Lower lobe of right lung (tissue), 2 donors: ENCODE data around the gene APOD. TPM values are rescaled to one million over a fixed set of nuclear protein-coding genes. Genes with fewer than 3 reads are reported as not detected.
A peak's percentile ranks its signal among the peaks of the same experiment; 100 is the strongest.

Source experiments
- ATAC-seq, 2 donors: fragments of 200-7000 bp; cut with Tn5 transposase; one replicate each; pipeline ENCODE4 v1.9.1; 2020 to 2022; ENCODE audit warnings: mild to moderate bottlenecking in 2 of 2, moderate library complexity in 2 of 2
- DNase-seq: peaks from one replicate; pipeline ENCODE4 v3.0.0-alpha.2; 2020
- H3K27ac ChIP-seq: fragments of 200-600 bp; one replicate; pipeline ENCODE4 v1.8.0; 2022
- H3K27me3 ChIP-seq: fragments of 200-600 bp; one replicate; pipeline ENCODE4 v1.8.0; 2022; ENCODE audit warnings: low read depth
- H3K36me3 ChIP-seq: fragments of 200-600 bp; one replicate; pipeline ENCODE4 v1.8.0; 2022; ENCODE audit warnings: mild to moderate bottlenecking
- H3K4me1 ChIP-seq: fragments of 200-600 bp; one replicate; pipeline ENCODE4 v1.8.0; 2022
- H3K4me3 ChIP-seq: fragments of 200-600 bp; one replicate; pipeline ENCODE4 v1.8.0; 2022; ENCODE audit warnings: mild to moderate bottlenecking
- H3K9me3 ChIP-seq: fragments of 200-600 bp; one replicate; pipeline ENCODE4 v1.8.0; 2022
- intact Hi-C: fragments of 100-400 bp; cut with DNase I; formaldehyde crosslinking; loops from one replicate; pipeline ENCODE4 v1.11.0; 2022
- total RNA-seq: library from RNA; stranded (reverse); fragmentation: NEBNext Ultra II Directional; extraction: Animal tissue kit (Norgen Biotek cat#: 25700); gene quantifications from one replicate; pipeline ENCODE4 v1.2.1, GENCODE V29; 2021
- TF ChIP-seq, protein P1 (sequence below): fragments of 200-600 bp; IDR thresholded peaks from one replicate; pipeline ENCODE4 v1.8.0; 2022; ENCODE audit warnings: antibody characterized with exemption, mild to moderate bottlenecking
- donor health status: DM: no; HTN: yes; CAD: no; lungs with severe emphysema.

Gene APOD
- total RNA-seq, 1 donor from 2014 or later, result 91.6 TPM

DNA sequence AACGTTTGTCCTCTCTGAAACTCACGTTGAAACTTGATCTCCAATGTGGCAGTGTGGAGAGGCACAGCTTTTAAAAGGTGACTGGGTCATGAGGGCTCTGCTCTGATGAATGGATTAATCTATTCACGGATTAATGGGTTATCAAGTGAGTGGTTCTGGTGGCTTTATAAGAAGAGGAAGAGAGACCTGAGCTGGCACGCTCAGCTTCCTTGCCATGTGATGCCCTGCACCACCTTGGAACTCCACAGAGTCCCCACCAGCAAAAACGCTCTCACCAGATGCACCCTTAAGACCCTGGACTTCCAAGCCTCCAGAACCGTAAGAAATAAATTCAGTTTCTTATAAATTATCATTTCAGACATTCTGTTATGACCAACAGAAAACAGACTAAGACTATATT is 43.2 kb downstream of the APOD start:
- ATAC-seq (no peak), DNase-seq (no peak)
- no peaks in the 10 kb centered on the region for H3K27me3 ChIP-seq
- H3K4me3 ChIP-seq, result peak overlapping the region; percentile 88
- no peaks in the 10 kb centered on the region for H3K9me3 ChIP-seq
- no peak overlapping the region for H3K27ac ChIP-seq
- TF ChIP-seq, protein P1, sequence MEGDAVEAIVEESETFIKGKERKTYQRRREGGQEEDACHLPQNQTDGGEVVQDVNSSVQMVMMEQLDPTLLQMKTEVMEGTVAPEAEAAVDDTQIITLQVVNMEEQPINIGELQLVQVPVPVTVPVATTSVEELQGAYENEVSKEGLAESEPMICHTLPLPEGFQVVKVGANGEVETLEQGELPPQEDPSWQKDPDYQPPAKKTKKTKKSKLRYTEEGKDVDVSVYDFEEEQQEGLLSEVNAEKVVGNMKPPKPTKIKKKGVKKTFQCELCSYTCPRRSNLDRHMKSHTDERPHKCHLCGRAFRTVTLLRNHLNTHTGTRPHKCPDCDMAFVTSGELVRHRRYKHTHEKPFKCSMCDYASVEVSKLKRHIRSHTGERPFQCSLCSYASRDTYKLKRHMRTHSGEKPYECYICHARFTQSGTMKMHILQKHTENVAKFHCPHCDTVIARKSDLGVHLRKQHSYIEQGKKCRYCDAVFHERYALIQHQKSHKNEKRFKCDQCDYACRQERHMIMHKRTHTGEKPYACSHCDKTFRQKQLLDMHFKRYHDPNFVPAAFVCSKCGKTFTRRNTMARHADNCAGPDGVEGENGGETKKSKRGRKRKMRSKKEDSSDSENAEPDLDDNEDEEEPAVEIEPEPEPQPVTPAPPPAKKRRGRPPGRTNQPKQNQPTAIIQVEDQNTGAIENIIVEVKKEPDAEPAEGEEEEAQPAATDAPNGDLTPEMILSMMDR, result no peak
- H3K36me3 ChIP-seq, result no peaks in the 10 kb centered on the region
- intact Hi-C loops, result no loop called here
- H3K4me1 ChIP-seq, result peaks cover 57% of the 10 kb centered on the region

DNA sequence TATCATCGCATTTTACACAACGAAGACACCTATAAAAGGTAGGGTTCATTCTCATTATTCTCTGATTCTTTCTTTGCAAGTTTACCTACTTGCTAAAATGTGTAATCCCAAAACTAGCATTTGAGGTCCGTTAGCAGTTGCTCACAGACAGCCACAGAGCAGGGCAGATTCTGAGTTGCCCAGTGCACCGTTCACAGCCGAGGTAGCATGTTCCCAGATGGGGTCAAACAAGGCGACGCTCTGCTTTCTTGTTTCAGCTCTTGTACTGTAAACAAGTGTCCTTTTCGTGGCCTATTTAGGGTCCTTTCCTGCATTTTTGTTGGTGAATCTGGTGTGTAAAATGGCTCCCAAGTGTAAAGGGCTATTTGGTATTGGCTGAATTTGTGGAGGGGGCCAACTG is 43.7 kb downstream of the APOD start:
- intact Hi-C loops, result no loop called here
- H3K4me1 ChIP-seq, result peaks cover 57% of the 10 kb centered on the region

DNA sequence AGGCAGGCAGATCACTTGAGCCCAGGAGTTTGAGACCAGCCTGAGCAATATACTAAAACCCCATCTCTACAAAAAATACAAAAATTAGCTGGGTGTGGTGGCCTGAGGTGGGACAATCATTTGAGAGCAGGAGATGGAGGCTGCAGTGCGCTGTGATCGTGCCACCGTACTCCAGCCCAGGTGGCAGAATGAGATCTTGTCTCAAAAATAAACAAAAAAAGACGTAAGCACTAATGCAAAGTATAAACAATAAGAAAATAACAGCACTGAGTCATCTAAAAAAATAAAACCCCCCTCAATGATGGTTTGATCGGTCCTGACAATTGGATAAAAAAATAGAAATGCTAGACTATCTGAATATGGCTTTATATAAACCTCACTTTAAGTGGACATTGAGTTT is 44.3 kb downstream of the APOD start:
- Histone ChIP-seq H3K27me3 (no peaks in the 10 kb centered on the region), H3K4me1 (peaks cover 59% of the 10 kb centered on the region), H3K4me3 (peak overlapping the region; percentile 88), H3K36me3 (no peaks in the 10 kb centered on the region), H3K9me3 (no peaks in the 10 kb centered on the region), H3K27ac (no peak overlapping the region)
- ATAC-seq (no peak), DNase-seq (no peak)
- intact Hi-C loops, result loop anchor here (10.0 kb wide), 1 partner anchor 865 kb away; the partner anchor contains the start of gene LSG1
- TF ChIP-seq, protein P1, result no peak

More for the DNA sequence above, 43.7 kb downstream of the APOD start:
- DNase-seq (no peak), ATAC-seq (no peak)
- Histone ChIP-seq H3K27me3 (no peaks in the 10 kb centered on the region), H3K9me3 (no peaks in the 10 kb centered on the region), H3K4me3 (peak overlapping the region; percentile 88), H3K36me3 (no peaks in the 10 kb centered on the region), H3K27ac (no peak overlapping the region)
- TF ChIP-seq, protein P1, result no peak

DNA sequence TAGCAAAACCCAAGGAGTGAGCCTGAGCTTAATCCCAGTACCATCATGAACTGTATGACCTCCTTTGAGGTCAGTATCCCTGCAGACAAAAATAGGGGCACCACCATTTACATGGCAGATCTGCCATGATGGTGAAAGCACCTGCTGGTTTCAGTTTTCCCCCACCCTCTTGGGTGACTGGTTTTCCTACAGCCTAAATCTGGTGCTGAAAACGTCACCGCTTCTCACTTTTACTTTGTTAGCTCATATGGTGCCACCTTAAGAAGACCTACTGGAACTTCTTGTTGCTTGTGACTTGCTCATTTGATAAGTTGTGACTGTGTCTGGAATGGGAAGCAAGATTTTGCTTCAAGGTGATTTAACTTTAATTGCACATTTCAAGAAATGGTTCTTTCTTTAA is 45.7 kb downstream of the APOD start:
- ATAC-seq, result no peak
- TF ChIP-seq, protein P1, result no peak
- H3K27me3 ChIP-seq, result no peaks in the 10 kb centered on the region
- H3K36me3 ChIP-seq, result no peaks in the 10 kb centered on the region
- no peak overlapping the region for H3K4me3 ChIP-seq
- no peaks in the 10 kb centered on the region for H3K9me3 ChIP-seq
- DNase-seq, result no peak
- intact Hi-C loops, result loop anchor here (10.0 kb wide), 1 partner anchor 863 kb away; the partner anchor contains the start of gene LSG1
- no peak overlapping the region for H3K27ac ChIP-seq
- peaks cover 57% of the 10 kb centered on the region for H3K4me1 ChIP-seq

GRCh38 chr3:195535293-195535692 is 48.4 kb downstream of the APOD start:
- no peak for ATAC-seq
- H3K36me3 ChIP-seq, result no peaks in the 10 kb centered on the region
- H3K27me3 ChIP-seq, result no peaks in the 10 kb centered on the region
- TF ChIP-seq, protein P1, result no peak
- no peak overlapping the region for H3K27ac ChIP-seq
- peaks cover 42% of the 10 kb centered on the region for H3K4me1 ChIP-seq
- H3K9me3 ChIP-seq, result no peaks in the 10 kb centered on the region
- intact Hi-C loops, result loop anchor here (10.0 kb wide), 1 partner anchor 860 kb away; the partner anchor contains the start of gene LSG1
- DNase-seq, result no peak
- H3K4me3 ChIP-seq, result no peak overlapping the region
